ENCODE data around the gene SATB1.

The SATB1 gene

DNA sequence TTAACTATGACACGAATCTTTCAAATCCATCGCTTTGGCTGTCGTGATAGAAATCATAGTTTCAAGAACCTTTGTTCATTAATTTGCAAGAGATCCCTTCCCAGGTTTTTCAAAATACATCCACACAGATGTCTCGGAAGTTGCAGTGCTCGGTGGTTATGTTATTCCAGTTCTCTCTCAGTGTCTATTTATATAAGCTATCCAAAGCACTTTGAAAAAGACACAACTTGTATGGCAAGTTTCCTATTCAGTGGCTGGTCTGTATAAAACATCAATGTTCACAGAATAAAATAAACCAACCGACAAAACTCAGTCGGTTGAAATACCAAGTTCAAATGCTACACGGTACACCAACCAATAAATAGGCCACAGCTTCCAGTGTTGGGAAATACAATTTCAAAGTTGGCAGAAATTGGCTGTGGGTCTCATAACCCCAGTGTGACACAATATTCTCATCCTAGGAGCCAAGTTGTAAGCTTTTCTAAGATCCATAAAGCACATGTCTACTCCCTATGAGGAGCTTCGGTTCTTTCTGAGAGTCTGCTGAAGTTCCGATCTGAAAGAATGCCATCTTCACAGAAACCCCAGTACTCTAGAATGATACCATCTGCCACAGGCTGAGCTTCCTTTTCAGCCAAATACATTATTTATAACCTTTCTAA is 23.7 kb downstream of the SATB1 start:
- DNase-seq (ENCODE audit: low read depth) = no peak

- DNase-seq (ENCODE audit: low read depth) = no peak
Observed at GRCh38 chr3:18398448-18398847, 26.7 kb downstream of the SATB1 start.

DNA sequence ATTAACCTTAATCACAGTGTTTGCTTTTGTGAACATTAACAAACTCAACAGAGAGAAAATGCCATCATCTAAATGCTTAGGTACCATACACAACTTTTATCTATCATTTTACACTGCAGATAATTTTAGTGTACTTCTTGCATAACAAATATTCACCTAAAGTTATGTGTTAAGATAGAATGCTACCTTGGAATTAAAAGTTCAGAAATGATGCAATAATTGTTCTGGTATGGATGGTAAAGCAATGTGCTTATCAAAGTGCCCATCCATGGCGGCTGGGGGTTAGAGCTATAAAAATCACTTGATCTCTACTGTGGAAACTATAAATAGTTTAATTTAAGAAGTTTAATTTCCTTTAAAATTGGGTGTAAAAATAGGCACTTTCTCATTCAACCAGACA is 28.7 kb downstream of the SATB1 start:
- no peak for DNase-seq (ENCODE audit: low read depth)

DNA sequence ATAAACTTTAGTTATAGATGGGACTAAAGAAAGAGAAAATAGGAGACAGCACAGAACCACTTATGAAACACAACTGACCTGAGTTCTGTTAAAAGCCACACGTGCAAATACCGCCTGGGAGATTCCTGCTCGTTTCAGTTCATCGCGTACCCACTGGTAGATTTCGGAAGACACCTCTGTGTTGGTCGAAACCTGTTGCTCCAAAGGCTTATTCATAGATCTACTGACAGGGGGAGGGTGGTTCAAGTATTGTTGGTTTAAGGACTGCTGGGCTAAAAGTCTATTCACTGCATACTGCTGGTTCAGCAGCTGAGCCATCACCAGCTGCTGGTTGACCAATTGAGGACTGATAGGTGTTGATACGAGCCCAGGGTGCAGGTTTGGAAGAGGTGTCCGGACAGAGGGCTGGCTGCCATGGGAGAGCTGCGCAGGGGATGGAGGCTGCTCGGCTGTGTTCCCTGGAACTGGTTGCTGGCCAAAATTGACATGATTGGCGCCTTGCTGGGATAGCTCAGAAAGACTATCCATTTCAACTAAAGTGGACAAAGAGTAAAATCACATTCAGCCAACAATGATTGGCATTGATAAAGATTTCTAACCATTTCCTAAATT is 30.6 kb downstream of the SATB1 start:
- DNase-seq (ENCODE audit: low read depth) = no peak

- DNase-seq (ENCODE audit: low read depth) = no peak
Observed at GRCh38 chr3:18393906-18394305, 31.2 kb downstream of the SATB1 start.

- no peak for DNase-seq (ENCODE audit: low read depth)
Observed at GRCh38 chr3:18390024-18390660, 35.0 kb downstream of the SATB1 start.

DNA sequence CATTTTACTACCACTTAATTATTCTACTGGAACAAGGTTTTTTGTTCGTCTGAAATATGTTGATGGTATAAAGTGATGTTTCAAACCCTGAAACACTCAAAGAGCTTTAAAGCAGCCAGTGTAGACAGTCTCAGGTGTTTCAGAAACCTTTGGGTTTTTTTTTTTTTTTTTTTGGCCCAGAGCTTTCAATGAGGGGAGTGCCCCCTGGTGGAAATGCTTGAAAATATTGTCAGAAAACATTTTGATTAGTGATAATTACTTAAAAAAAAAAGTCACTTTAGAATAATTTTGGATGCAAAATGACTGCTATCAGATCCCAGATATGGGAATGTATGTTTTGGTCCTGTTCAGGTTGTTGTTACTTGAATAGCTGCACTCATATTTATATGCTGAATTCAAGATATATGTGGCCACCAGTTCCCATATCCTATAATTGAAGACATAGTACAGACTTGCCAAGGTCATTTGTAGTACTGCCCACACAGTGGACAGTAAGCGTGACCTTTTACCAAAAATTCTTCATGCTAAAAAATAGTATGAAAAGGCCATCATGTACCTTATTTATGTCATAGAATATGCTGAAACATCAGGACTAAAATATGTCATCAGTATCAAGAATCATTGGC is 35.9 kb downstream of the SATB1 start:
- no peak for DNase-seq (ENCODE audit: low read depth)

- no peak for DNase-seq (ENCODE audit: low read depth)
Observed at GRCh38 chr3:18386274-18386890, 38.8 kb downstream of the SATB1 start.

DNA sequence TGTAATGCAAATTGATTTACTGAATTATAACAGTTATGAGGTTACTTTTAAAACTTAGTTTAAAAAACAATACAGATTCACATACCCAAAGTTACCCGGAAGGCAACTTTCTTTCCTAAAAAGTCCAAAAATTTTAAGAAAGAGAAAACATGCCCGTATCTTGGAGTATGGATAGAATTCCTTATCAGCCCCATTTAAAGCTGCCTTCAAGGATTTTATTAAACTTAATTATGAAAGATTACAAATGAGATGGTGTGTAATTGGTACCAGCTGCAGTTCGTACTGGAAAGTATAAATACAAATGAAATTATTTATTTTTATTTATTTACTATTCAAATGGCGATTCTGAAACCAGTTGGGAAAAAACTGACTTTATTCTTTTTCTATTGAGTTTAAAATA is 39.4 kb downstream of the SATB1 start:
- DNase-seq (ENCODE audit: low read depth) = no peak

- no peak for DNase-seq (ENCODE audit: low read depth)
Observed at GRCh38 chr3:18382760-18383369, 42.3 kb downstream of the SATB1 start.

DNA sequence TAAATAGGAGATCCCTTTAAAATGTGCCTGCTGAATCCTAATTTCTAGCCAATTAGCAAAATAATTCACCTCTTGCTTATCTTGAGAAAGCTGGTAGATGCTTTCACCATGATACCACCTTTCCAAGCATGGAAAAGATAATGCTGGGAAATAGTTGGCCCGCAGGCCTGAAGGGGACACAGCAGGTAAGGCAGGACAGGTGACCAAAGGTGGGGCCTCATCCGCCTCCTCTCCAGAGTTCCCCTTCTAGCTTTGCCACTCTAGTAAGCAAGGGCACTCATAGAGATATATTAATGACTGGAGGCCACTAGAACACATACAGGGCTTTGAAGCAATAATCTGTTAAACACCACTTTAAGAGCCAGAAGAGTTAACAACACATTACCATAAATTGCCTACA is 45.5 kb downstream of the SATB1 start:
- DNase-seq (ENCODE audit: low read depth) = no peak

DNA sequence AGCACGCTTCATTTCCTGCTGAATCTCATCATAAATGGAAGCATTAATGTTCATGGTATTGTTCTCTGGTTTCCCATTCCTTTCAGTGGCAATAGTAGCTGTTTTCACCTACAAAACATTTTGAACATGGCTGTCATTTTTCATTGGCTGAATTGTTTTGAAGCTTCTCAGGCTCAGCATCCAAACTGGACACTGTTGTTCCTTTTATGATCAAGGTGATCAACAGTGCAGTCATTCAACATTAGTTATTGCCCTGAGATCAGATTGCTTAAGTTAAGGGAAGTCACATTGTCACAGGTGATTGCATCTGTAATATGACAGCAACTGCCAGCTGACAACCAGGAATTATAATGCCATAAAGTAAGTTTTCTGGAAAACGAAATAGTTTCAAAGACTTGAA is 46.9 kb downstream of the SATB1 start:
- no peak for DNase-seq (ENCODE audit: low read depth)

- DNase-seq (ENCODE audit: low read depth) = no peak
Observed at GRCh38 chr3:18376682-18377081, 48.5 kb downstream of the SATB1 start.

DNA sequence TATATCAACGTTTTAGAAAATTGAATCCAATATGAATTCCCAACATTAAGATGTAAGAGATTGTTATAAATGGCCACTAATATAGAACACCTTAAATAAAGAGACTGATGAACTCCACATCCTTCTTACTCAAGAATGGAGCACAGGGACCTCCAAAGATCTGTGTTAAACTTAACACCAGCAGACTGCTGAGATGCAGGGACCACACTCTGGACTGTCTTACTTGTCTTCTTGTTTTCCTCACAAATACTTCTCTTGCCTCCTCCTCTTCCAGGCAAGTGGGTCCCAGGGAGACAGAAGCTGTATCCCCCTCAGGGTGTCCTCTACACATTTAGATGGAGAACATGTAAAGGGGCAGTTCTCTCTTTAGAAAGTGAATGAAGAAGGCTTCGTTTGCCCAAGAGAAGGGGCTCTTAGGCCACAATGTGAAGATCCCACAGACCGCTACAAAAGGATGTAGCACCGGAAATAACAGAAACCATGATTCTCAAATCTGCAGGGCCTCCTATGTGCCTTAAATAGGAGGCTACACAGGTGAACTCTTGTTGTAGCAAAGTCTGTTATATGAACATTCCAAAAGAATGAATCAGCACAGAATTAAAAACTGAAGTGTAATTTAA is 52.2 kb downstream of the SATB1 start:
- no peak for DNase-seq (ENCODE audit: low read depth)

DNA sequence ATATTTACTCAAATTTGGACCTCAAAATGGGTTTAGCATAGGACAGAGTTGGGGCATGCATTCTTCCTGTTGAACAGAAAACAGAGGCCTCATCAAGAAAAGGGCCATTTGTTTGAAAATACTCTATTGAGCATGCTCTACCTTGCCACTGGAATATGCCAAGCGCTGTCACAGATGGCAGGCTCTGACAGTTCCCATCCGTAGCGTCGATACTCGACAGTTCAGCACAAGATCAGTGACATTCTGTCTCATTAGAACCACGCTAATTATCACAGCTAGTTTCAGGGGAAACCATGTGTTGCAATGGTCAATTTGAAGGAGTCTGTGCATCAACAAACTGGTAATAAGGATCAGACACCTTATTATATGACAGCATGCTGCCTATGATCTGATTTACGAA is 54.5 kb downstream of the SATB1 start:
- no peak for DNase-seq (ENCODE audit: low read depth)

DNA sequence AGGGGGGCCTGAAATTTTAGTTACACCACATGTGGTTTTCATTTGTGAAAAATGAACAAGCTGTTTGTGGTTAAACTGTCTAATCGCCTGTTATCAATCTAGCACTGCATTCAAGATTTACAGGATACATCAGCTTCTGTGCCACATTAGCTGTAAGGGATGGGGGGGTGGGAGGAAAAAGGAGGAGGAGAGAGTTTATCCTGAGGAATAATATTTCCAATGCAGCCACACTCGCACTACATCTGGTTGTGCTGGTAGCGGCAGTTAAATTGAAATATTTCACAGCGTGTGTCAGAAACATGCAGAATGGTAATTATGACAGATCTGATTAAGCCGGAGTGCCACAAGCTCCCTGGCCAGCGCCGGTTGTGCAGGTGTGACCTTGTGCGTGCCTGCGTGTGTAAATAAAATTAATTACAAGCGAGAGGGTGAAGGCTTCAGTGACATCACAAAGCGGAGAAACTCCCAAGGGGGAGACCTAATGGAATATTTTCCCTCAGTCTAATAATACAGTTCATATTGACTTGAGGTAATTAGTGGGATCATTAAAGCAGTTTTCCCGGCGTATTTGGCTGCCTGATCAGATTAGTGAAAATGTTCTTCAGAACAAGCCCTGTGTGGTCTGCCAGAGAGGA is 55.5 kb downstream of the SATB1 start:
- DNase-seq (ENCODE audit: low read depth) = no peak

DNA sequence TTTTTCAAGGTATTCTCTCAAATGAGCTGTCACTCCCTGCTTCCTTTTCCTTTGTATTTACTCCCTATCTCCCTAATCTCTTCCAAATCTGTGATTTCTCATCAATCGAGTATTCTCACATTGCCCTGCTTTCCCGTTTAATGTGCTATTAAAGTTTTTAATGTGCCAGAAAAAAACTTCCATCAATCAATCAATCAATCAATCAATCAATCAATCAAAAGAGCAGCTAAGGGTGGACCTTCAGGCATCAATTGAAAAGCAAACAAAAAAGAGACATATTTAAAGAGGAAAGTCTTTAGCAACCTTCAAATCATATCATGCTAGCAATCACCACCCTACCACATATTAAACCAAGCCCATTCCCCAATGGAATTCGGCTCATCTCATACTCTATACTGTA is 58.9 kb downstream of the SATB1 start:
- no peak for DNase-seq (ENCODE audit: low read depth)

DNA sequence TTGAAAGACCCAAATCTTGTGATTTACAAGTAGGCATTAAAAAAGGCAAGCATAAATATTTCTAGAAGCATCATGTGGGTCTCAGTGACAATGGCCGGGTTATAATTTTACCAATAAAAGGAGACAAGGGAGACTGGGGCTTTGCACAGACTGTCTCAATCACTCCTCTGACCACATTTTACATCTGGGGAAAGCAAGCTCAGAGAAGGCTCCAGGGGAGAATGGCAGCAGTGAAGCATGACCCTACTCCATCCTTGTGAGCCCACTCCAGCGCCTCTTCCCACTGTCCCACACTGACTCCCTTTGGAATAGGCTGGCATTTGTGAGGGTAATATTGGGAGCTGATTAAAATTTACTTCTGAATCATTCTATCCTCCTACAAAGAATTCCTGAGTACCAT is 61.8 kb downstream of the SATB1 start:
- no peak for DNase-seq (ENCODE audit: low read depth)

GRCh38 chr3:18357747-18358146 is 67.4 kb downstream of the SATB1 start:
- no peak for DNase-seq (ENCODE audit: low read depth)

DNA sequence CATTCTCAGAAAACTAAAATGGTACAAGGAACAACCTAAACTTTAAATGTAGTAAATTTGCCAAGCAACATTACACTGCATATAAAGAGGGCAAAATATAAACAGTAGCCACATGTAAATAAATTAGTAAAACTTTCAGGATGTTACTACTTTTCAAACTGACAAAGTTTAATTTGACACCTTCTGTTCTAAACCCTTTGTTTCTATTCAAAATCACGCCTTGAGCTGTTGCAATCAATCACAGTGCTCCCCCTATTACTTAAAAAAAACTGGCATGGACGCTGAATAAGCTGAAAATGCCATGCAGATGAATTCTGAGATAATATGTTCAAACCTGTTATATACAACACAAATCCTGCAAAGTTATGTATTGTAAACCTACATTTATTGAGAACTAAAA is 69.3 kb downstream of the SATB1 start:
- no peak for DNase-seq (ENCODE audit: low read depth)

GRCh38 chr3:18354701-18355100 is 70.4 kb downstream of the SATB1 start:
- DNase-seq (ENCODE audit: low read depth) = no peak

Data from non-pigmented ciliary epithelial cell (primary cell).